Neuronal stem cell (in vitro differentiated cells): ENCODE results near the gene CAMK4.

Source experiments
- DNase-seq: peaks from one replicate; pipeline ENCODE4 v3.0.0-alpha.2; 2013; ENCODE audit warnings: low spot score
- H2AFZ ChIP-seq: one replicate; pipeline ENCODE4 v1.6.1; 2013; ENCODE audit warnings: mild to moderate bottlenecking, low read length, inconsistent platforms
- H2AK5ac ChIP-seq: 2 replicates; pipeline ENCODE4 v1.6.1; 2013; ENCODE audit warnings: low read depth, mild to moderate bottlenecking, inconsistent platforms, low read length, moderate library complexity, mixed read lengths
- H2BK120ac ChIP-seq: 2 replicates; pipeline ENCODE4 v1.6.1; 2013; ENCODE audit warnings: low read depth, mild to moderate bottlenecking, inconsistent platforms, low read length, moderate library complexity, mixed read lengths
- H2BK12ac ChIP-seq: one replicate; pipeline ENCODE4 v1.6.1; 2013; ENCODE audit warnings: low read length, inconsistent platforms
- H2BK15ac ChIP-seq: 2 replicates; pipeline ENCODE4 v1.6.1; 2013; ENCODE audit warnings: mild to moderate bottlenecking, low read length, inconsistent platforms, mixed read lengths
- H2BK5ac ChIP-seq: one replicate; pipeline ENCODE4 v1.6.1; 2013; ENCODE audit warnings: inconsistent platforms, mild to moderate bottlenecking, low read length, moderate library complexity
- H3K14ac ChIP-seq: one replicate; pipeline ENCODE4 v1.6.1; 2013; ENCODE audit warnings: low read length, inconsistent platforms
- H3K18ac ChIP-seq: 2 replicates; pipeline ENCODE4 v1.6.1; 2013; ENCODE audit warnings: low read length, inconsistent platforms
- H3K23ac ChIP-seq: 2 replicates; pipeline ENCODE4 v1.6.1; 2013; ENCODE audit warnings: low read depth, mild to moderate bottlenecking, mixed read lengths, low read length, inconsistent platforms; ENCODE audit not compliant: poor library complexity
- H3K27ac ChIP-seq: replicated peaks from 3 replicates; pipeline ENCODE4 v1.5.1; 2013; ENCODE audit warnings: low read length, inconsistent platforms
- H3K27me3 ChIP-seq, 3 experiments: 2 replicates each; pipeline ENCODE4 v1.6.1; 2013; ENCODE audit warnings: low read length in 3 of 3, mild to moderate bottlenecking in 2 of 3, inconsistent platforms in 1 of 3, low read depth in 1 of 3, mixed read lengths in 1 of 3, moderate library complexity in 1 of 3; ENCODE audit not compliant: control insufficient read depth in 3 of 3, insufficient read depth in 3 of 3
- H3K36me3 ChIP-seq, 2 donors: replicated peaks in 1 of 2; 2 replicates each; pipeline ENCODE4 v1.6.1; 2013; ENCODE audit warnings: low read length in 2 of 2; ENCODE audit not compliant: control insufficient read depth in 2 of 2, insufficient read depth in 2 of 2
- H3K4ac ChIP-seq: 2 replicates; pipeline ENCODE4 v1.6.1; 2013; ENCODE audit warnings: inconsistent platforms, mild to moderate bottlenecking, low read length, moderate library complexity
- H3K4me1 ChIP-seq, 2 donors: 1 replicate in 1 of 2; 2 replicates in 1 of 2; pipeline ENCODE4 v1.6.1; 2013; ENCODE audit warnings: low read length in 2 of 2, low read depth in 1 of 2; ENCODE audit not compliant: control insufficient read depth in 2 of 2, insufficient read depth in 1 of 2
- H3K4me2 ChIP-seq: one replicate; pipeline ENCODE4 v1.6.1; 2013; ENCODE audit warnings: mild to moderate bottlenecking, low read length, inconsistent platforms; ENCODE audit not compliant: insufficient read depth, poor library complexity, severe bottlenecking
- H3K4me3 ChIP-seq, 2 donors: 2 replicates each; pipeline ENCODE4 v1.5.1; 2013; ENCODE audit warnings: low read length in 2 of 2, mild to moderate bottlenecking in 2 of 2, inconsistent platforms in 1 of 2, moderate library complexity in 1 of 2
- H3K79me1 ChIP-seq: one replicate; pipeline ENCODE4 v1.6.1; 2013; ENCODE audit warnings: low read depth, mild to moderate bottlenecking, inconsistent platforms, low read length, moderate library complexity
- H3K9ac ChIP-seq: one replicate; pipeline ENCODE4 v1.6.1; 2013; ENCODE audit warnings: mild to moderate bottlenecking, low read depth, low read length, inconsistent platforms; ENCODE audit not compliant: poor library complexity
- H3K9me3 ChIP-seq, 2 donors: replicated peaks in 1 of 2; 2 replicates each; pipeline versions ENCODE3 to v1.6.1; 2013; ENCODE audit warnings: low read length in 2 of 2, mild to moderate bottlenecking in 2 of 2, inconsistent platforms in 1 of 2, low read depth in 1 of 2, mixed read lengths in 1 of 2, moderate library complexity in 1 of 2; ENCODE audit not compliant: control insufficient read depth in 2 of 2, insufficient read depth in 1 of 2
- H4K8ac ChIP-seq: one replicate; pipeline ENCODE4 v1.6.1; 2013; ENCODE audit warnings: low read depth, mild to moderate bottlenecking, inconsistent platforms, low read length, moderate library complexity
- H4K91ac ChIP-seq: one replicate; pipeline ENCODE4 v1.6.1; 2013; ENCODE audit warnings: low read length, low read depth, mild to moderate bottlenecking, inconsistent platforms; ENCODE audit not compliant: poor library complexity
- WGBS, 2 donors: extraction: QIAGEN DNeasy Blood & Tissue Kit; methylation state at CpG; one replicate each; pipeline ENCODE4 v1.1.7; 2013; ENCODE audit warnings: missing lambda C conversion rate in 2 of 2, mixed read lengths in 1 of 2; ENCODE audit not compliant: insufficient read length in 2 of 2, insufficient replicate concordance in 1 of 2; ENCODE audit errors: extremely low coverage in 2 of 2; 5-methylcytosine and 5-hydroxymethylcytosine counted together

The CAMK4 gene

DNA sequence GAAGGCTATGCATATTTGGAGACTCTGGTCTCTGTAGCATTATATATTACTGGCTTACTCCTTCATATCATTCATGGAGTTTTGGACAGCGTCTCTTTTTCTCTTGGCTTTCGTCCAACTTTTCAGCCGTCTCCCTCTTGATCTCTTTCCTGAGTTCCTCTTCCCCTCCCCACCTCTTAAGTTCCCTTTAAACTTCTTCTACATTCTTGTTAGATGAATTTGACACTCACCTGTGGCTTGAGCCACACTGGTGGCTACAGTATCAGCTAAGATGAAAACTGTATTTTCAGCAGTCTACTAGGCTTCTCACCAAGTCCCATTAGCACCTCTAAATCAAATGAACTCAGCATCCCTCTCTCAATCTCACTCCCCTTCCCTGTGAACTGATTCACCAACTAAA lies 160.0 kb downstream of the CAMK4 start:
- no CpG with 5 or more reads among the region's 3 CpGs for WGBS, 2 donors
- Histone ChIP-seq H3K14ac (no peak overlapping the region), H2BK12ac (no peak overlapping the region)

DNA sequence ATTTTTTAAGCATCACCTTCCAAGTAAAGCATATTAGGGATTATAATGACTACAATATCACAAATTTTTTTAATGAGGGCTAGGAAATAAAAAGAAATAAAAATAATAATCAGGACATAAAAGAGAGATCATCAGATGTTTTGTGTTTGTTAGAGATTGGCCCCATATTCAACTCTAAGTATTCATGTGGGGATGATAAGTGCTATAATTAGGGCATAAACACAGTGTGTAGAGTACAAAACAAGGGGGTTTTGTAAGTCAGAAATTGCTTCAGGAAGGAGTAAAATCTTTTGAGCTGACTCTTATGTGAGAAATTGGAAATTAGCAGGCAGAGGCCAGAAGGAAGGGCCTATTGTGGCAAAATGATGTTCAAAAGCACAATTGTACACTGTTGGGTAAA lies 160.9 kb downstream of the CAMK4 start:
- no peaks in the 10 kb centered on the region for H3K4me1 ChIP-seq
- no peak overlapping the region for H2AK5ac ChIP-seq
- no peak overlapping the region for H3K9ac ChIP-seq
- H3K36me3 ChIP-seq, result no peaks in the 10 kb centered on the region
- no peak overlapping the region for H3K27ac ChIP-seq
- H2BK12ac ChIP-seq, result no peak overlapping the region
- no peak overlapping the region for H3K4ac ChIP-seq
- H2BK5ac ChIP-seq, result no peak overlapping the region
- H3K23ac ChIP-seq, result no peak overlapping the region
- no peak overlapping the region for H4K8ac ChIP-seq
- no peaks in the 10 kb centered on the region for H3K27me3 ChIP-seq
- no peak overlapping the region for H4K91ac ChIP-seq
- no peak overlapping the region for H3K4me2 ChIP-seq
- no peak overlapping the region for H2BK15ac ChIP-seq
- no peaks in the 10 kb centered on the region for H3K79me1 ChIP-seq
- no peak overlapping the region for H3K4me3 ChIP-seq
- H3K14ac ChIP-seq, result no peak overlapping the region
- no peak overlapping the region for H2BK120ac ChIP-seq
- no peak for DNase-seq
- H3K9me3 ChIP-seq, result no peaks in the 10 kb centered on the region
- H3K18ac ChIP-seq, result no peak overlapping the region
- H2AFZ ChIP-seq, result no peak overlapping the region

More for the DNA sequence above, 160.0 kb downstream of the CAMK4 start:
- Histone ChIP-seq H3K9me3 (no peaks in the 10 kb centered on the region), H3K18ac (no peak overlapping the region), H3K4me2 (no peak overlapping the region), H3K27ac (no peak overlapping the region), H3K36me3 (no peaks in the 10 kb centered on the region), H3K4me1 (no peaks in the 10 kb centered on the region), H2AK5ac (no peak overlapping the region), H4K91ac (no peak overlapping the region), H2BK120ac (no peak overlapping the region), H4K8ac (no peak overlapping the region), H3K4ac (no peak overlapping the region), H3K27me3 (no peaks in the 10 kb centered on the region), H3K9ac (no peak overlapping the region), H2BK5ac (no peak overlapping the region), H3K23ac (no peak overlapping the region), H2BK15ac (no peak overlapping the region), H3K4me3 (no peak overlapping the region), H2AFZ (no peak overlapping the region), H3K79me1 (no peaks in the 10 kb centered on the region)
- DNase-seq, result no peak

DNA sequence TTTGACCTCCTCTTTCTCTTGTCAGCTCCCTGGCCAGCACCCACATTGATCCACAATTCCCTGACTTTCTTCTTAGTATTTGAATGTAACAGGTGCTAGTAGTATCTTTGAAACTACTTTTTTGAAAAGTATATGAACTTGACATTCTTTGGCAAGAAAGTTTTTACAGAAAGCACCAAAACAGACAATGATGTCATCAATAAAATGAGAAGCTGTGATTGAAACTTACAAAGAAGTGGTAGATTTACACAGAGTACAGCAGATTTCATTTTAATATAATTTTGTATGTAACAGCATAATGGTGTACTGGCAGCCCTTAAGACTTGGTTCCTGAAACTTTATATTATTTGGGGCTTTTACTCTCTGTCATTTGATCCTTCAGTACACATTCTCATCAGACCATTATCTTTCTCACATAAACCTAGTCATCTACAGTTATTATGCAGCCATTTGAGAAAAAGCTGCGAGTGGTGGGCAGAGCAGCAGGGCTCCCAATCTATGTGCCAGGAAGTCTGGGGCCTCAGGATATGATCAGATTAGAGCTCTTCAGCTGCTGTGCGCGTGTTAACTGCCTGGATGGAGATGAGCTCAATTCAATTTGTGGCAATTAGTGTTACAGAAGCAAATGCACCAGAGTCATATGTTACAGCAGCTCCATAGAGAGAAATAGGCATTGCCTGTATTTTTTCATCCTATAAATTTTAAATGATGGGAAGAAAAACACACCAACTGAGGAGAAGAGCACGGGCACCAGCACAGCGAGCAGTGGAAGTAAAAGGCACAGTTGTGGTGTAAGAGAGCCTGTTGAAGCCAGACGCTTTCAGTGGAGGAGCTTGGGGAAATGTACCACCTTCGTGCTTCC lies 162.0 kb downstream of the CAMK4 start:
- H2BK12ac ChIP-seq, result no peak overlapping the region
- H3K4me1 ChIP-seq, result no peaks in the 10 kb centered on the region
- no peak overlapping the region for H3K18ac ChIP-seq
- no peaks in the 10 kb centered on the region for H3K9me3 ChIP-seq
- H3K9ac ChIP-seq, result no peak overlapping the region
- no peak overlapping the region for H3K27ac ChIP-seq
- no CpG with 5 or more reads among the region's 7 CpGs for WGBS, 2 donors
- DNase-seq, result no peak
- no peak overlapping the region for H4K91ac ChIP-seq
- H3K23ac ChIP-seq, result no peak overlapping the region
- no peak overlapping the region for H3K4me2 ChIP-seq
- no peak overlapping the region for H2BK120ac ChIP-seq
- no peak overlapping the region for H3K14ac ChIP-seq
- no peak overlapping the region for H2BK15ac ChIP-seq
- H3K27me3 ChIP-seq, result no peaks in the 10 kb centered on the region
- no peak overlapping the region for H2AFZ ChIP-seq
- H3K79me1 ChIP-seq, result no peaks in the 10 kb centered on the region
- no peak overlapping the region for H3K4ac ChIP-seq
- no peaks in the 10 kb centered on the region for H3K36me3 ChIP-seq
- no peak overlapping the region for H2BK5ac ChIP-seq
- no peak overlapping the region for H3K4me3 ChIP-seq
- no peak overlapping the region for H2AK5ac ChIP-seq
- H4K8ac ChIP-seq, result no peak overlapping the region

DNA sequence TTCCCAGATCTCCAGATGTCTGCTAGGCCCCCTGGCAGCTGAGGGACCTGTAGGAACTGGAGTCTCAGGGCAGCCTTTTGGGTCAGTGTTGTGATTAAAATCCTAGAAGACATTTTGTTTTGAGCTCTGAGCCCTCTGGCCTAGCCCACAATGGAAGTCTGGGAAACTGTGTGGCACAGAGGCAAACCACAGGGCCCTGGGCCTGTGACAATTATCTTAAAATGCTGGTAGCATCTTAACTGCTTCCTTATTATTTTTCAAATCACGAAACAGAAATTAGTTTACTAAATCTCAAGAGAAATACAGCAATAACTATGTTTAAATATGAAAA lies 162.6 kb downstream of the CAMK4 start:
- WGBS, 2 donors, result no CpG with 5 or more reads among the region's 1 CpG
- Histone ChIP-seq H3K18ac (no peak overlapping the region), H3K4ac (no peak overlapping the region), H3K4me1 (no peaks in the 10 kb centered on the region), H3K9me3 (no peaks in the 10 kb centered on the region), H3K23ac (no peak overlapping the region), H4K8ac (no peak overlapping the region), H3K4me3 (no peak overlapping the region), H2BK5ac (no peak overlapping the region), H2BK15ac (no peak overlapping the region), H3K79me1 (no peaks in the 10 kb centered on the region), H3K27me3 (no peaks in the 10 kb centered on the region), H2AK5ac (no peak overlapping the region), H3K36me3 (no peaks in the 10 kb centered on the region), H2BK120ac (no peak overlapping the region), H2BK12ac (no peak overlapping the region), H3K27ac (no peak overlapping the region), H3K4me2 (no peak overlapping the region), H4K91ac (no peak overlapping the region), H3K9ac (no peak overlapping the region), H2AFZ (no peak overlapping the region), H3K14ac (no peak overlapping the region)
- no peak for DNase-seq
